Ectodermal cell (in vitro differentiated cells): ENCODE measurements around the gene FTL.

Experiments used
- H3K27ac ChIP-seq: 2 replicates; pipeline ENCODE4 v1.7.0; 2013; ENCODE audit warnings: mild to moderate bottlenecking, low read depth, low read length; ENCODE audit not compliant: insufficient read depth, poor library complexity, severe bottlenecking
- H3K27me3 ChIP-seq: 2 replicates; pipeline ENCODE4 v1.7.0; 2013; ENCODE audit warnings: mild to moderate bottlenecking, low read length; ENCODE audit not compliant: insufficient read depth, control insufficient read depth, poor library complexity, severe bottlenecking
- H3K36me3 ChIP-seq: one replicate; pipeline ENCODE4 v1.7.0; 2013; ENCODE audit warnings: low read length; ENCODE audit not compliant: control insufficient read depth, insufficient read depth
- H3K4me1 ChIP-seq: one replicate; pipeline ENCODE4 v1.7.0; 2013; ENCODE audit warnings: low read length; ENCODE audit not compliant: control insufficient read depth, insufficient read depth
- H3K4me3 ChIP-seq: 2 replicates; pipeline ENCODE4 v1.7.0; 2013; ENCODE audit warnings: low read depth, low read length, control low read depth; ENCODE audit not compliant: insufficient read depth
- H3K9me3 ChIP-seq: 2 replicates; pipeline ENCODE4 v1.7.0; 2013; ENCODE audit warnings: mild to moderate bottlenecking, low read length, moderate library complexity; ENCODE audit not compliant: control insufficient read depth
- WGBS, 2 experiments: methylation state at CpG; one replicate each; pipeline ENCODE4 v1.1.7; 2013; ENCODE audit warnings: missing lambda C conversion rate in 2 of 2; 5-methylcytosine and 5-hydroxymethylcytosine counted together

FTL gene

GRCh38 chr19:49004964-49005614 lies 40.0 kb downstream of the FTL start:
- no peak overlapping the region for H3K27ac ChIP-seq
- H3K36me3 ChIP-seq, result peaks cover 21% of the 10 kb centered on the region
- 94 to 98% methylated on average over 7 of the region's 7 CpGs for WGBS, 2 experiments
- H3K27me3 ChIP-seq, result no peaks in the 10 kb centered on the region
- no peak overlapping the region for H3K4me3 ChIP-seq
- no peaks in the 10 kb centered on the region for H3K4me1 ChIP-seq
- H3K9me3 ChIP-seq, result no peaks in the 10 kb centered on the region

- Histone ChIP-seq H3K27ac (no peak overlapping the region), H3K36me3 (peaks cover 30% of the 10 kb centered on the region), H3K4me1 (no peaks in the 10 kb centered on the region), H3K27me3 (no peaks in the 10 kb centered on the region), H3K9me3 (no peaks in the 10 kb centered on the region), H3K4me3 (no peak overlapping the region)
- WGBS, 2 experiments, result 95 to 96% methylated on average over 22 of the region's 22 CpGs
These were observed 41.8 kb downstream of the FTL start for GRCh38 chr19:49006905-49007304.

- Histone ChIP-seq H3K36me3 (peaks cover 23% of the 10 kb centered on the region), H3K4me3 (no peak overlapping the region), H3K9me3 (no peaks in the 10 kb centered on the region)
These were observed 44.7 kb downstream of the FTL start for GRCh38 chr19:49009828-49010227.

GRCh38 chr19:49010453-49010852 lies 45.3 kb downstream of the FTL start:
- Histone ChIP-seq H3K9me3 (no peaks in the 10 kb centered on the region), H3K27me3 (no peaks in the 10 kb centered on the region), H3K4me1 (no peaks in the 10 kb centered on the region), H3K36me3 (peaks cover 19% of the 10 kb centered on the region), H3K4me3 (no peak overlapping the region), H3K27ac (no peak overlapping the region)
- 91 to 94% methylated on average over 18 of the region's 18 CpGs for WGBS, 2 experiments

More at GRCh38 chr19:49009828-49010227, 44.7 kb downstream of the FTL start:
- WGBS, 2 experiments, result 94 to 96% methylated on average over 18 of the region's 18 CpGs
- no peak overlapping the region for H3K27ac ChIP-seq
- H3K27me3 ChIP-seq, result no peaks in the 10 kb centered on the region
- no peaks in the 10 kb centered on the region for H3K4me1 ChIP-seq

- Histone ChIP-seq H3K36me3 (peaks cover 19% of the 10 kb centered on the region), H3K4me3 (no peak overlapping the region), H3K27me3 (no peaks in the 10 kb centered on the region), H3K4me1 (no peaks in the 10 kb centered on the region), H3K27ac (no peak overlapping the region), H3K9me3 (no peaks in the 10 kb centered on the region)
- WGBS, 2 experiments, result 90% methylated on average over 17 of the region's 17 CpGs
These were observed 46.1 kb downstream of the FTL start for GRCh38 chr19:49011194-49011593.

- Histone ChIP-seq H3K9me3 (no peaks in the 10 kb centered on the region), H3K4me1 (no peaks in the 10 kb centered on the region), H3K27ac (no peak overlapping the region), H3K36me3 (peaks cover 9% of the 10 kb centered on the region), H3K4me3 (no peak overlapping the region), H3K27me3 (peaks cover 20% of the 10 kb centered on the region)
- 95 to 96% methylated on average over 32 of the region's 32 CpGs for WGBS, 2 experiments
These were observed 49.2 kb downstream of the FTL start for GRCh38 chr19:49014123-49014869.

- Histone ChIP-seq H3K4me1 (no peaks in the 10 kb centered on the region), H3K27ac (no peak overlapping the region), H3K27me3 (peaks cover 22% of the 10 kb centered on the region), H3K36me3 (peaks cover 9% of the 10 kb centered on the region), H3K4me3 (no peak overlapping the region), H3K9me3 (no peaks in the 10 kb centered on the region)
- 93 to 94% methylated on average over 18 of the region's 18 CpGs for WGBS, 2 experiments
These were observed 49.8 kb downstream of the FTL start for GRCh38 chr19:49014870-49015255.

- Histone ChIP-seq H3K27me3 (peaks cover 25% of the 10 kb centered on the region), H3K4me3 (no peak overlapping the region), H3K27ac (no peak overlapping the region), H3K36me3 (peaks cover under 1% of the 10 kb centered on the region), H3K9me3 (no peaks in the 10 kb centered on the region), H3K4me1 (no peaks in the 10 kb centered on the region)
- 94 to 96% methylated on average over 24 of the region's 29 CpGs for WGBS, 2 experiments
These were observed 51.1 kb downstream of the FTL start for GRCh38 chr19:49016067-49016839.
